Epidermal melanocyte (primary cell): ENCODE measurements around the gene RPL7A.
"Not testable (repeated sequence)": the region's sequence is repeated elsewhere in the genome, so short reads cannot be mapped to it uniquely, and the experiment has no call there.

Experiments used
- DNase-seq: peaks from one replicate; pipeline ENCODE4 v3.0.0; 2011; ENCODE audit warnings: low spot score; ENCODE audit not compliant: insufficient read length

The RPL7A gene

GRCh38 chr9:133386338-133386737 is 38.3 kb downstream of the RPL7A start:
- DNase-seq = no peak

- no peak for DNase-seq
Observed at GRCh38 chr9:133387680-133388079, 39.7 kb downstream of the RPL7A start.

GRCh38 chr9:133389025-133389557 is 41.1 kb downstream of the RPL7A start:
- peak; percentile 7 for DNase-seq

DNA sequence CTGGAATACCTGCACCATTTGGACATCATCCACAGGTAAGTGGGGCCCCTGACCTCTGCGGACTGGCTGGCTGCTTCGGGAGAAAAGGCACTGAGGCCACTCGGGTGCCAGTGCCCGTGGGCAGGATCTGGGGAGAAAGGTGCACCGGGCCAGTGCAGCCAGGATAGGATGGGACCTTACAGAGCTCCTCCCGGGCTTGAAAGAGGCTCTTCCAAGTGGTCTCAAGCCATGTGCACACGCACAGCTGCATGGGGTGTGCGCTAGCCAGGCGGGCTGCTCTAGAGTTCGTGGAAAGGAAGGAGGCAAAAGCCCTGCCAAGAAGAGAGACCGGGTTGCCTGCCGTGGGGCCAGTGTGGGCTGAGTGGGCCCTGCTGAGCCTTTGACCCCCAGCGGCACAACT is 41.5 kb downstream of the RPL7A start:
- DNase-seq = no peak

DNA sequence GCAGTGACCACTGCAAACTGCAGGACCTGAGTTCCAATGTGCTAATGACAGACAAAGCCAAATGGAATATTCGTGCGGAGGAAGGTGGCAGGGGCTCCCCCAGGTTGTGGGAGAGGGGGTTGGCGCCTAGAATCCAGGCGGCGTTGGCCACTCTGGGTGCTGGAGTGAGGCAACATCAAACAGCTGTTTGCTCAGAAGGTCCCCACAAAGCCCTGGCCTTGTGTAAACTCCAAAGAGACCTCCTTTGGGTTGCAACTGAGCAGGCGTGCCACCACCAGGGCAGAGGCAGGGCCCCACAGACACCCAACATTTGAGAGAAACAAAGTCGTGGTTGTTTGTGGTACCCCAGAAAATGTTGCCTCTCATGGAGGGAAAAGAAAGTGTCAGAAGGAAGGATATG is 42.7 kb downstream of the RPL7A start:
- DNase-seq = no peak

- DNase-seq = not testable (repeated sequence)
Observed at GRCh38 chr9:133391449-133391848, 43.4 kb downstream of the RPL7A start.

DNA sequence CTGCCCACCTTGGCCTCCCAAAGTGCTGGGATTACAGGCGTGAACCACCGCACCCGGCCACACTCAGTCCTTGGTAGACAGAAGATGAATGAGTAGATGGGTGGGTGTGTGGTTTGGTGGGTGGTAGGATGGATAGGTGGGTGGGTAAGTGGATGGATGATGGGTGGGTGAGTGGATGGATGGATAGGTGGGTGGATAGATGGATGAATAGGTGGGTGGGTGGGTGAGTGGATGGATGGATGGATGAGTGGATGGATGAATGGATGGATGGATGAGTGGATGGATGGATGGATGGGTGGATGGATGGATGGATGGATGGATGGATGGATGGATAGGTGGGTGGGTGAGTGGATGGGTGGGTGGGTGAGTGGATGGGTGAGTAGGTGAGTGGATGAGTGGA is 44.3 kb downstream of the RPL7A start:
- not testable (repeated sequence) for DNase-seq

DNA sequence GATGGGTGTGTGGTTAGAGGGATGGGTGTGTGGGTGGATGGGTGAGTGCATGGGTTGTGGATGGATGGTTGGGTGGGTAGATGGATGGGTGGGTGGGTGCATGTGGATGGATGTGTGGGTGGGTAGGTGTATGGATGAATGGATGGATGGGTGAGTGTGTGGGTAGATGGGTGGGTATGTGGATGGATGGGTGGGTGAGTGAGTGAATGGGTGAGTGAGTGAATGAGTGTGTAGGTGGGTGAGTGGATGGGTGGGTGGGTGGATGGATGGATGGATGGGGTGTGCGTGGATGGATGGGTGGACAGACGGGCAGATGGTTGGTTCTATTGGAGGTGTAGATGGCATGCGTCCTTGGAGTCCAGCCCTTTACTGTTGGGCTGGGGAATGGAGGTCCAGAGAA is 45.4 kb downstream of the RPL7A start:
- DNase-seq = no peak

DNA sequence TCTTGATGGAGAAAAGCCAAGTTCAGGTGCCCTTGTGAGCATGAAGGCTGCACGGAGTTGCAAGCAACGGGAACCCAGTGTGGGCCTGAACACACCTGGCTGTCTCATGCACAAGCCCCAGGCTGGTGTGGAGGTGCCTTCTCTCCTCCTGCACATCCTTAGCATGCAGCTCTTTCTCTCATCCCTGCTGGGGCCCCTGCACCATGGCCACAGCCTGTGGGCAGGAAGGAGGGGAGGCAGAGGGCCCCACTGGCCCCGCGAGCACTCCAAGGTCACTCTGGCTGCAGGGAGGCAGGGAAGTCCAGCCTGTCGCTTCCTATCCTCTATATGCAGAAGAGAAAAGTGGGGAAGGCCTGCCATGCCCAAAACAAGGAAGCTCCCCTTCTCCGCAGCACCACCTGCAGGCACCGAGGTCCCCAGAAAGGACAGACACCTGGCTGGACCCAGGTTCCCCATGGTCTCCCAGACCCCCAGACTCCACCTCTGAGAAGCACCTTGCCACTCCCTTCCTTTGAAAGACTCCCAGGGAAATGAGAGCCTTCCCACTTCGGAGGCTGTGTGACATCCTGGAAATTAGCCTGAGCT is 46.8 kb downstream of the RPL7A start:
- DNase-seq = peak; percentile 17

- DNase-seq = peak; percentile 7
Observed at GRCh38 chr9:133396952-133397351, 48.9 kb downstream of the RPL7A start.

DNA sequence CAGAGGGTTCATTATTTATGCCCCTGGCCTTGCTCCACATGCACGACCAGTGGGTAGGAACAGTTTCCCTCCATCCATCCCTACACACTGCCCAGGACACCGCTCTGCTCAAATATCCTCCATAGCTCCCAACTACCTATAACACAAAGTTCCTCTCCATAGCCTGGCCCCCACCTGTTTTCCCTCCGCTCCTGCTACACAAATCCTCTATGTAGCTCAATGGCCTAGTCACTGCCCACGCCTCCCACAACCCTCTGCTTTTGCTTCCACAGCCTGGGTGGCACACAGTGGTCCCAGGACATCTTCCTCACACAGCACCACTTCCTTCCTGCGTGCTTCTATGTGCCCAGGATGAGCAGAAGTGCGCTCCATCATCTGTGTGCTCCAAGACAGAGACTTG is 49.4 kb downstream of the RPL7A start:
- peak; percentile 12 for DNase-seq

GRCh38 chr9:133397895-133398294 is 49.9 kb downstream of the RPL7A start:
- DNase-seq = peak; percentile 10

- peak; percentile 2 for DNase-seq
Observed at GRCh38 chr9:133400292-133400691, 52.3 kb downstream of the RPL7A start.
